IPS-18c (cell line): ENCODE results near the gene SLC9C1.
A peak's percentile ranks its signal among the peaks of the same experiment; 100 is the strongest.

Experiments used
- H3K4me3 ChIP-seq: 2 replicates; pipeline ENCODE4 v1.7.0; 2013; ENCODE audit warnings: low read depth, mild to moderate bottlenecking, low read length, moderate library complexity; ENCODE audit not compliant: insufficient read depth
- H3K9me3 ChIP-seq: one replicate; pipeline ENCODE4 v1.6.1; 2013; ENCODE audit warnings: mild to moderate bottlenecking, low read length, moderate library complexity; ENCODE audit not compliant: control insufficient read depth, insufficient read depth

Gene SLC9C1

GRCh38 chr3:112315791-112316190 lies 21.8 kb upstream of the SLC9C1 start:
- Histone ChIP-seq H3K9me3 (no peaks in the 10 kb centered on the region), H3K4me3 (no peak overlapping the region)

GRCh38 chr3:112314649-112315048 lies 20.6 kb upstream of the SLC9C1 start:
- H3K4me3 ChIP-seq, result no peak overlapping the region
- no peaks in the 10 kb centered on the region for H3K9me3 ChIP-seq

DNA sequence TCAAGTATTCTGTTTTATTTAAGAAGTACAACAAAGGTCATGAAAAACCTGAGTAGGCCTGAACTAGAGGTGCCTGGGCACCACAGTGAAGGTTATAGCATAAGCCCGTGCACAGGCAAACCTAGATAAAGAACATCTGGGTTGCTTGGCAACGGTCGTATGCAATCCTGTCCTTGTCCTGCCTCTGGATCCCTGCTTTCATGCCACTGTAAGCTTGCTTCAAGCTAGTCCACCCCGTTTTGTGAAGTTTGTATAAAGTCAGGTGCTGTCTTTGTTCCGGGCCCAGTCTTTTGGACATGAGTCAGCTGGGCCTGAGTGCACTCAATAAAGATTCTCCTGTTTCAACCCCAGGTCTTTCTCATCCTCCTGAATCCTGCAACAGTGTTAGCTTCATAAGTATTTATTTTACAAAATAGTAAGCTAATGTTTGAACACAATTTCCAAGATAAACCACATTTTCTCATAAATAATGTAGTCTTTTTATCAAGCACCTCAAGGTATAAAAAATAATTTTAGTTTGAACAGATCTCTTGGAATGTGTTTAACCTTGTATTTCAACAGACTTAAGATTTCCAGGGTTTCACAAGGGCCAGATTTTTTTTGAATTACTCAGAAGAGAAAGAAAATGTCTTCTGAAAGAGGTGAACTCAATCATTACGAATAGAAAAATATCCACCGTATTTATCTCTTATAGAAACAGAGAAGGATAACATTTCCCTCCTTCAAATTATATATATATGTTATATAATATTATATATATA lies 14.3 kb upstream of the SLC9C1 start:
- Histone ChIP-seq H3K9me3 (no peaks in the 10 kb centered on the region), H3K4me3 (no peak overlapping the region)

DNA sequence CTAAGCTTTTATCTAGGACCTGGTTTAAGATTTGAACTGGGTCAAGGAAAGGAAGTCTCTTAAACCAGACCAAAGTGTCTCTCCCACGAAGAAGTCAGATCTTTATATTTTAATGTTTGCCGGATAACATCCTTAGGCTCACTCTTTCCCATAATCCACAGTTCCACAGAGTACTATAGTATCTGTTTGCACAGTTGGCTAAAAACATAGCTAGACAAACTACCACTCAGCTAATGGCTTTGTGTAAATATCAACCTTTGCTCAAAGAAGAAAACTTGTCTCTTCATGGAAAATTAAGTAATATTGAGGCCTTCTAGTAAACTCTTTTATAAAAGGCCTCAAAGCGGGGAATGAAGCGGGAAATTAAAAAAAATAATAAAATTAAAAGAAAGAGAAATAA lies 13.5 kb upstream of the SLC9C1 start:
- no peak overlapping the region for H3K4me3 ChIP-seq
- H3K9me3 ChIP-seq, result no peaks in the 10 kb centered on the region

DNA sequence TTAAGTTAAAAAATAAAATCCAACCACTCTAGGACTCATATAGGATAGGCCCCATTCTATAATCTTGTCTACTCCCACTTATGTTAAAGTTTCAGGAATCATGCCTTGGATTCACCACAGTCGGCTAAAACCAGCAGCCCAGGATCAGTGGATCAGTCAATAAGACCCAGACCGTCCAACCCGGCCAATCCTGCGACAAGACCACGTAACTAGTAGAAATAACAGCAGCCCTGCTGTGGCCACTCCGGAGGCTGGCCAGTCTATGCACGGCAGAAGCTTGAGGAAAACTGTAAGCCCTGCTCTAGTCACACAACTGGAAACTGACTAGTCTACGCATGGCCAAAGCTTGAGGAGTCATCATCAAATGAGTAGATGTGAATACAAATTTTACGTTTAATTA lies 12.8 kb upstream of the SLC9C1 start:
- H3K9me3 ChIP-seq, result no peaks in the 10 kb centered on the region
- H3K4me3 ChIP-seq, result no peak overlapping the region

DNA sequence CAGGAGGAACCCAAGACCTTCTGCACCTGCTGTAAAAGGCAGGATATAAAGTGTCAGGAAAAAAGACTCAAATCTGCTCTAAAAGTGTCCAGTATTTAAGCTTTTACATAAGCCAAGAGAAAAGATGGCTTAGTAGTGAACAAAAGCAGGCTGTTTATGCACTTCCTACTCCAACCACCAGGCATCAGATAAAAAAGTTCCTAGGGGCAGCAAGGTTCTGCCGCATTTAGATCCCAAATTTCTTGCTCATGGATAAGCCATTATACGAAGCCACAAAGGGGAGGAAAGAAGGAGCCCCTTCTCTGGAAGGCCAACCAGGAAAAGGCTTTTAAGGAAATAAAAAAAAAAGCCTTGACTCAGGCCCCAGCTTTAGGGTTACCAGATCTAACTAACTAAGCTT lies 10.6 kb upstream of the SLC9C1 start:
- Histone ChIP-seq H3K9me3 (no peaks in the 10 kb centered on the region), H3K4me3 (no peak overlapping the region)

- peak overlapping the region; percentile 11; the same call in 1 of the 2 replicates for H3K4me3 ChIP-seq
- H3K9me3 ChIP-seq, result no peaks in the 10 kb centered on the region
These were observed 9.8 kb upstream of the SLC9C1 start for GRCh38 chr3:112303764-112304325.

- no peaks in the 10 kb centered on the region for H3K9me3 ChIP-seq
- H3K4me3 ChIP-seq, result peak overlapping the region; percentile 28; the same call in 1 of the 2 replicates
These were observed 9.1 kb upstream of the SLC9C1 start for GRCh38 chr3:112302881-112303763.

- Histone ChIP-seq H3K4me3 (peak overlapping the region; percentile 28; the same call in 1 of the 2 replicates), H3K9me3 (no peaks in the 10 kb centered on the region)
These were observed 8.3 kb upstream of the SLC9C1 start for GRCh38 chr3:112302150-112302830.

DNA sequence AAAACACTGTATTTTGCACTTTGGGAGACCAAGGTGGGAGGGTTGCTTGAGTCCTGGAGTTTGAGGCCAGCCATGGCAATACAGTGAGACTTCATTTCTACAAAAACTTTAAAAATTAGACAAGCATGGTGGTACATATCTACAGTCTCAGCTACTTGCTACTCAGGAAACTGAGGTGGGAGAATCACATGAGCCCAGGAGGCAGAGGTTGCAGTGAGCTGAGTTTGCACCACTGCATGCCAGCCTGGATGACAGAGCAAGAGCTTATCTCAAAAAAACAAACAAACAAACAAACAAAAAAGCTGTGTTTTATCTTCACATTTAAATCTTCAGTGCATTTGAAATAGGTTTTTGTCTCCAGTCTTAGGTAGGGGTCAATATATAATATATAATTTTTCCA lies 4.8 kb upstream of the SLC9C1 start:
- Histone ChIP-seq H3K9me3 (no peaks in the 10 kb centered on the region), H3K4me3 (no peak overlapping the region)

DNA sequence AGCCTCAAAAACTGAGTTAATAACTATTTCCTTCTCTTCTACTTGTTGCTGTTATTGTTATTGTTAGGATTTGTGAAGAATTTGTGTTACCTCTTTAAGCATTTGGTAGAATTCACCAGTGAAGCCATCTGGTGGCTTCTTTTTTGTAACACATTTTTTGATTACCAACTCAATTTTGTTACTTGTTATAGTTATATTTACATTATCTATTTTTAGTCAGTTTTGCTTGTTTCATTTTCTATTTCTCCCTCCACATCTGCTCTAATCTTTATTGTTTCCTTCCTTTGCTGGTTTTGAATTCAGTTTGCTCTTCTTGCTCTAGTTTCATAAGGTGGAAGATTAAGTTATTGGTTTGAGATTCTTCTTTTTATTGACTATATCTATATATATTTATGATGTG lies 3.7 kb upstream of the SLC9C1 start:
- H3K4me3 ChIP-seq, result no peak overlapping the region
- no peaks in the 10 kb centered on the region for H3K9me3 ChIP-seq

DNA sequence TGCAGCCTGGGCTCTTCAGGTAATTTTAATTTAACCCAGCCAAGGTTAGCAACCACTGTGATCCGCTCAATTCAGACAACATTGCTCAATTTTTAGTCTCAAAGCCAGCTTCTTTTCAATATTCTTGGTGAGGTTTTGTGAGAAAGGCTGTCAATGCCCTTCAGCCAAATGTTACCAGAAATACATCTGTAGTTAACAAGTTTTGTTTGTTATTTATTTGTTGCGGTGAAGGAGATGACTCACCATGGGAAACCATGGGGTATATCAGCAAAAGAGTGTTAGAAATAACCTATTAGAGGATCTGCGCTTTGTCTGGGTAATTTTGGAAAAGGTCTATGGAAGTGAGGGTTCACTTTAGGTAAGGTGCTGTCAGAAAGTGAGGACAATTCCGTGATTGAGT lies 5.0 kb downstream of the SLC9C1 start:
- Histone ChIP-seq H3K9me3 (no peaks in the 10 kb centered on the region), H3K4me3 (no peak overlapping the region)

DNA sequence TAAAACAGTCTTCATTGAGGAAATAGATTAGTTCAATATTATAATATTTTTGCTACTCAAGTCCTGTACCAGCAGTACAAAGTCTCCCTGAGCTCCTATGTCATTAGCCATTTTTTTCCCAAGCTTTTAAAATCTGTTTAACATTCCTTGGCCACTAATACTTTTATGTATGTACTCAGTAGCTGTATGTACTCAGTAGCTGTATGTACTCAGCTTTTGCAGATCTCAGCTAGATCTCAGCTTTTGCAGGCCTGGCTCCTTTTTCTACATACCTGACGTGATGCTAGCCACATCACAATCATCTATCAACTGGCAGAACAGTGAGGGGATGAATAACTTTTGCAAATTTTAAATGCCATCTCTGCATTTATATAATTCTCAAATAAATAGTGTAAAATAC lies 13.8 kb downstream of the SLC9C1 start:
- no peaks in the 10 kb centered on the region for H3K9me3 ChIP-seq

GRCh38 chr3:112273536-112273935 lies 20.5 kb downstream of the SLC9C1 start:
- Histone ChIP-seq H3K4me3 (no peak overlapping the region), H3K9me3 (no peaks in the 10 kb centered on the region)

More for the DNA sequence above, 13.8 kb downstream of the SLC9C1 start:
- no peak overlapping the region for H3K4me3 ChIP-seq

- Histone ChIP-seq H3K9me3 (no peaks in the 10 kb centered on the region), H3K4me3 (no peak overlapping the region)
These were observed 32.3 kb downstream of the SLC9C1 start for GRCh38 chr3:112261742-112262141.

DNA sequence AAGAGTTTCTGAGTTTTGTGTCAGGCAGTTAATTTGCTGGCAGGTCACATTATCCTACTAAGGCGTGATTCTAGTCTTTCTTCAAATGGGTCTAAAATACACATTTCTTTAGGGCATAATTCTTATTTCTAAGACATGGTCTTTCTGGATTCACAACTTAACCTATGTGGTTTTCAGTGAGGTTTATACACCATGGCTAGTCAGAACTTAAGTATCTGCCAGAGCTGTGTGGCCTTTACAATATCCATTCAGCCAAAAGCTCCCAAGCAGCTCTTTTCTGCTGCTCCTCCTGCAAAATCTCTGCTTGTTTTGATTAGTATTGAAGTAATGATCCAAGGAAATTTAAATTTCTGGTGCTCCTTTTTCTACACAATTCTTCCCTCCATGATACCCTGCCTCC lies 33.5 kb downstream of the SLC9C1 start:
- Histone ChIP-seq H3K9me3 (no peaks in the 10 kb centered on the region), H3K4me3 (no peak overlapping the region)

DNA sequence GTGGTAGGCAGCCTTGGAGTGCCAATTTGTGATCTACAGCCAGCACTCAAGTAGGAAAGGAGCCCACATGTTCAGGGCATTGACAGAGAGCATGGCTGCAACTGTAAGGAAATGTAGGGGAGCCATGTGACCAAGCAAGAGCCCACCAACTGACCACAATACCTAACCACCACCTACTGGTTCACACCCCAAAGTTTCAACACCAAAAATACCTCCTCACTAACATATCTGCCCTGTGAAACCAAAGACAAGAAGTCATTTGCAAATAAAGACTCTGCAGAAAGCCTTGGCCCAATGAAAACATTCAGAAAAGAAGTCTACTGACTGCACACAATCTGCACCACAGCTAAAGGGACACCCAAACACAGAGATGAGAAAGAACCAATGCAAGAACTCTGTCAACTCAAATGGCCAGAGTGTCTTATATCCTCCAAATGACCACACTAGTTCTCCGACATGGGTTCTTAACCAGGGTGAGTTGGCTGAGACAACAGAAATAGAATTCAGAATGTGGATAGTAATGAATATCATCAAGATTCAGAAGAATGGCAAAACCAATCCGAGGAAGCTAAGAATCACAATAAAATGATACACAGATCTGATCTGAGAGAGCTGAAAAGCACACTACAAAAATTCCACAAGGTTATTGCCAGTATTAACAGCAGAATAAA lies 40.6 kb downstream of the SLC9C1 start:
- no peaks in the 10 kb centered on the region for H3K9me3 ChIP-seq
- no peak overlapping the region for H3K4me3 ChIP-seq
